ENCODE measurements around the gene PCDHGC4. TPM values are rescaled to one million over a fixed set of nuclear protein-coding genes. Genes with fewer than 3 reads are reported as not detected.

Gene PCDHGC4
- total RNA-seq, 3 donors from 2014 or later (not counting 1 experiment from before 2014, with no cell fraction given), result 0.31 to 0.84 (median 0.45) TPM

DNA sequence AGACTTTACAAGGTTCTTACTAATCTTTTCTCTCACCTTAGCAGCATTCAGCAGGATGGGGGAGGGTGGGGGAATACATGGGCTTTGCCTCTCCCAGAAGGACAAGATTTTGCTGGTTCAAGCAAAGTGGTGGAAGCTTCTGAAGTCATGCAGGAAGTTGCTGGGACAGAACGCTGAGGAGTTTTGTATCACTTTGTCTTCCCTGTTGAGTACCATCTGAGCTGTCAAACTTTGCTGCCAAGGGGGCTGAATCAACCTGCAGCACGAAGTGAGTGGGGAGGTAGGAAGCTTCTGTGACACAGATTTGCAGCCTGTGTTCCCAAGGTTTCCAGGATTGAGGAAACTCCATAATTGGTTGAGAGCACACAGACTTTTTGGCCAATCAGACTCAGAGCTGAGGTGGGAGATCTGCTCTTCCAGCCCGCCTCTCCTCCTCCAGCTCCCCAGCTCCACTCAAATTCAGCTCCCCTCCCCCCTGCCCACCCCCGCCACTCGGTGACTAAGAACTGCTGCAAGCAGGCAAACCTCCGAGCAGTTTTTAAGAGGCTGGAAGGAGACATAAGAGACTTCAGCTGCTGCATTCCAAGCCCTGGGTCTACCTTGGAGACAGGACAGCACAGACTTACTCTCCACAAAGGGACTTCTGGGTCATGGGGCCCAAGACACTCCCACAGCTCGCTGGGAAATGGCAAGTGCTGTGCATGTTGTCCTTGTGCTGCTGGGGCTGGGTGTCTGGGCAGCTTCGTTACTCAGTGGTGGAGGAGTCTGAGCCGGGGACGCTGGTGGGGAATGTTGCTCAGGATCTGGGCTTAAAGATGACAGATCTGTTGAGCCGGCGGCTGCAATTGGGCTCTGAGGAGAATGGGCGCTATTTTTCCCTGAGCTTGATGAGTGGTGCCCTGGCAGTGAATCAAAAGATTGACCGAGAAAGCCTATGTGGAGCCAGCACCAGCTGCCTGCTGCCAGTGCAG, 4.0 kb downstream of the PCDHGC4 start, which contains the start of gene PCDHGC5:
PCDHGC5 (plus strand) TSS at position 491 of the 971 bp plus-strand sequence; CDS start at position 651, 160 bp downstream.
- 84% methylated on average over 14 of the region's 14 CpGs for WGBS (ENCODE audit: insufficient coverage)
- Histone ChIP-seq H3K9me3 (ENCODE audit: control insufficient read depth, insufficient read depth, low read length) (no peaks in the 10 kb centered on the region), H3K36me3 (ENCODE audit: control insufficient read depth, insufficient read depth, low read length) (no peaks in the 10 kb centered on the region), H3K27me3 (ENCODE audit: control insufficient read depth, insufficient read depth, low read length) (peaks cover 46% of the 10 kb centered on the region), H3K4me1 (ENCODE audit: control insufficient read depth, insufficient read depth, low read length) (peaks cover 27% of the 10 kb centered on the region), H3K4me3 (ENCODE audit: low read length) (no peak within 1 kb of the TSS), H3K27ac (ENCODE audit: low read length) (no peak within 1 kb of the TSS)
- TF ChIP-seq, protein P1, sequence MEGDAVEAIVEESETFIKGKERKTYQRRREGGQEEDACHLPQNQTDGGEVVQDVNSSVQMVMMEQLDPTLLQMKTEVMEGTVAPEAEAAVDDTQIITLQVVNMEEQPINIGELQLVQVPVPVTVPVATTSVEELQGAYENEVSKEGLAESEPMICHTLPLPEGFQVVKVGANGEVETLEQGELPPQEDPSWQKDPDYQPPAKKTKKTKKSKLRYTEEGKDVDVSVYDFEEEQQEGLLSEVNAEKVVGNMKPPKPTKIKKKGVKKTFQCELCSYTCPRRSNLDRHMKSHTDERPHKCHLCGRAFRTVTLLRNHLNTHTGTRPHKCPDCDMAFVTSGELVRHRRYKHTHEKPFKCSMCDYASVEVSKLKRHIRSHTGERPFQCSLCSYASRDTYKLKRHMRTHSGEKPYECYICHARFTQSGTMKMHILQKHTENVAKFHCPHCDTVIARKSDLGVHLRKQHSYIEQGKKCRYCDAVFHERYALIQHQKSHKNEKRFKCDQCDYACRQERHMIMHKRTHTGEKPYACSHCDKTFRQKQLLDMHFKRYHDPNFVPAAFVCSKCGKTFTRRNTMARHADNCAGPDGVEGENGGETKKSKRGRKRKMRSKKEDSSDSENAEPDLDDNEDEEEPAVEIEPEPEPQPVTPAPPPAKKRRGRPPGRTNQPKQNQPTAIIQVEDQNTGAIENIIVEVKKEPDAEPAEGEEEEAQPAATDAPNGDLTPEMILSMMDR (IDR thresholded peaks at IDR 0.05), result no peak
- no peaks in the 10 kb centered on the region for H3K36me3 Mint-ChIP-seq
- intact Hi-C loops (cut with micrococcal nuclease), result no loop called here
- no peak within 1 kb of the TSS for H3K4me3 Mint-ChIP-seq
- peaks cover 10 to 20% of the 10 kb centered on the region in 2 donors for H3K4me1 Mint-ChIP-seq
- H3K27me3 Mint-ChIP-seq (ENCODE audit: low read depth in 2 of 2), result peaks cover 43 to 62% of the 10 kb centered on the region in 2 donors
- ATAC-seq (no peak), DNase-seq (no peak)
- no peaks in the 10 kb centered on the region for H3K9me3 Mint-ChIP-seq
- no peak within 1 kb of the TSS for H3K27ac Mint-ChIP-seq

DNA sequence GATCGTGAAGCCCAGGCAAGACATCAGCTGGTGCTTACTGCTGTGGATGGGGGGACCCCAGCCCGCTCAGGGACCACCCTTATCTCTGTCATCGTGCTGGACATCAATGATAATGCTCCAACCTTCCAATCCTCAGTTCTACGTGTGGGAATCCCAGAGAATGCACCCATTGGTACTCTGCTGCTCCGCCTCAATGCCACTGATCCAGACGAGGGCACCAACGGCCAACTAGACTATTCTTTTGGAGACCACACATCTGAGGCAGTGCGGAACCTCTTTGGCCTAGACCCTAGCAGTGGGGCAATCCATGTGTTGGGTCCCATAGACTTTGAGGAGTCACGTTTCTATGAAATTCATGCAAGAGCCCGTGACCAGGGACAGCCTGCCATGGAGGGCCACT, 5.0 kb downstream of the PCDHGC4 start:
- ATAC-seq, result no peak
- WGBS (ENCODE audit: insufficient coverage), result 89% methylated on average over 10 of the region's 10 CpGs
- Mint-ChIP-seq H3K27me3 (ENCODE audit: low read depth in 2 of 2) (peaks cover 43 to 58% of the 10 kb centered on the region in 2 donors), H3K4me1 (peaks cover 10 to 14% of the 10 kb centered on the region in 2 donors), H3K4me3 (no peak overlapping the region), H3K9me3 (no peaks in the 10 kb centered on the region), H3K36me3 (no peaks in the 10 kb centered on the region), H3K27ac (no peak overlapping the region)
- no peaks in the 10 kb centered on the region for H3K36me3 ChIP-seq (ENCODE audit: control insufficient read depth, insufficient read depth, low read length)
- H3K27me3 ChIP-seq (ENCODE audit: control insufficient read depth, insufficient read depth, low read length), result peaks cover 40% of the 10 kb centered on the region
- TF ChIP-seq, protein P1 (IDR thresholded peaks at IDR 0.05), result no peak
- H3K27ac ChIP-seq (ENCODE audit: low read length), result no peak overlapping the region
- no peaks in the 10 kb centered on the region for H3K9me3 ChIP-seq (ENCODE audit: control insufficient read depth, insufficient read depth, low read length)
- peaks cover 23% of the 10 kb centered on the region for H3K4me1 ChIP-seq (ENCODE audit: control insufficient read depth, insufficient read depth, low read length)
- no peak for DNase-seq
- H3K4me3 ChIP-seq (ENCODE audit: low read length), result no peak overlapping the region
- intact Hi-C loops (cut with micrococcal nuclease), result no loop called here

DNA sequence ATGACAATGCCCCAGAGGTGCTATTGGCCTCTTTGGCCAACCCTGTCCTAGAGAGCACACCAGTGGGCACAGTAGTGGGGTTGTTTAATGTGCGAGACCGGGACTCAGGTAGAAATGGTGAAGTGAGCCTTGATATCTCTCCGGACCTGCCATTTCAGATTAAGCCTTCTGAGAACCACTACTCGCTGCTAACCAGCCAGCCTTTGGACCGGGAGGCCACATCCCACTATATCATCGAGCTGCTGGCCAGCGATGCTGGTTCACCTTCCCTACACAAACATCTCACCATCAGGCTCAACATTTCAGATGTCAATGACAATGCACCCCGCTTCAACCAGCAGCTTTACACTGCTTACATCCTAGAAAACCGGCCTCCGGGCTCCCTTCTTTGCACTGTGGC, 5.4 kb downstream of the PCDHGC4 start:
- Mint-ChIP-seq H3K4me1 (peaks cover 10 to 14% of the 10 kb centered on the region in 2 donors), H3K36me3 (no peaks in the 10 kb centered on the region), H3K27ac (no peak overlapping the region), H3K4me3 (no peak overlapping the region), H3K9me3 (no peaks in the 10 kb centered on the region), H3K27me3 (ENCODE audit: low read depth in 2 of 2) (peaks cover 45 to 55% of the 10 kb centered on the region in 2 donors)
- Histone ChIP-seq H3K9me3 (ENCODE audit: control insufficient read depth, insufficient read depth, low read length) (no peaks in the 10 kb centered on the region), H3K36me3 (ENCODE audit: control insufficient read depth, insufficient read depth, low read length) (no peaks in the 10 kb centered on the region), H3K27me3 (ENCODE audit: control insufficient read depth, insufficient read depth, low read length) (peaks cover 37% of the 10 kb centered on the region), H3K4me3 (ENCODE audit: low read length) (no peak overlapping the region), H3K27ac (ENCODE audit: low read length) (no peak overlapping the region), H3K4me1 (ENCODE audit: control insufficient read depth, insufficient read depth, low read length) (peaks cover 19% of the 10 kb centered on the region)
- DNase-seq, result no peak
- intact Hi-C loops (cut with micrococcal nuclease), result no loop called here
- WGBS (ENCODE audit: insufficient coverage), result 96% methylated on average over 10 of the region's 10 CpGs
- no peak for ATAC-seq
- TF ChIP-seq, protein P1 (IDR thresholded peaks at IDR 0.05), result no peak

Data from natural killer cell (primary cell).